Fibroblast of mammary gland (primary cell): ENCODE results near the gene HPS3.

Source experiments
- DNase-seq: peaks from one replicate; pipeline ENCODE4 v3.0.0-alpha.2; 2010; ENCODE audit warnings: low read depth
- H3K4me3 ChIP-seq: 2 replicates; pipeline ENCODE4 v1.5.1; 2011; ENCODE audit warnings: low read depth, mild to moderate bottlenecking, low read length, moderate library complexity; ENCODE audit not compliant: control insufficient read depth
- CTCF ChIP-seq: conservative IDR thresholded peaks from 2 replicates; pipeline ENCODE4 v1.5.1; 2011; ENCODE audit warnings: low read depth, low read length, inconsistent platforms; ENCODE audit not compliant: control insufficient read depth, insufficient read depth

HPS3 gene

GRCh38 chr3:149145356-149145755 lies 15.9 kb downstream of the HPS3 start:
- DNase-seq: no peak
- TF ChIP-seq CTCF: no peak
- H3K4me3 ChIP-seq: no peak overlapping the region

GRCh38 chr3:149145974-149146373 lies 16.5 kb downstream of the HPS3 start:
- DNase-seq: no peak
- TF ChIP-seq CTCF: no peak

GRCh38 chr3:149150436-149150835 lies 21.0 kb downstream of the HPS3 start:
- H3K4me3 ChIP-seq: no peak overlapping the region
- no peak for TF ChIP-seq CTCF
- no peak for DNase-seq

More at GRCh38 chr3:149145974-149146373, 16.5 kb downstream of the HPS3 start:
- no peak overlapping the region for H3K4me3 ChIP-seq

- H3K4me3 ChIP-seq: no peak overlapping the region
- peak; percentile 61 for DNase-seq
- no peak for TF ChIP-seq CTCF
These were observed 22.4 kb downstream of the HPS3 start for GRCh38 chr3:149151843-149152242.

- H3K4me3 ChIP-seq: no peak overlapping the region
- TF ChIP-seq CTCF: no peak
- DNase-seq: peak; percentile 62
These were observed 23.0 kb downstream of the HPS3 start for GRCh38 chr3:149152420-149152819.

GRCh38 chr3:149153402-149153801 lies 24.0 kb downstream of the HPS3 start:
- H3K4me3 ChIP-seq: no peak overlapping the region
- no peak for DNase-seq
- TF ChIP-seq CTCF: no peak

- no peak for TF ChIP-seq CTCF
- H3K4me3 ChIP-seq: no peak overlapping the region
- no peak for DNase-seq
These were observed 31.4 kb downstream of the HPS3 start for GRCh38 chr3:149160754-149161300.
